ENCODE measurements around the gene MCF2L2. TPM values are rescaled to one million over a fixed set of nuclear protein-coding genes. Genes with fewer than 3 reads are reported as not detected.

MCF2L2 gene
- total RNA-seq, 1 donor from 2014 or later, result 0.62 TPM

DNA sequence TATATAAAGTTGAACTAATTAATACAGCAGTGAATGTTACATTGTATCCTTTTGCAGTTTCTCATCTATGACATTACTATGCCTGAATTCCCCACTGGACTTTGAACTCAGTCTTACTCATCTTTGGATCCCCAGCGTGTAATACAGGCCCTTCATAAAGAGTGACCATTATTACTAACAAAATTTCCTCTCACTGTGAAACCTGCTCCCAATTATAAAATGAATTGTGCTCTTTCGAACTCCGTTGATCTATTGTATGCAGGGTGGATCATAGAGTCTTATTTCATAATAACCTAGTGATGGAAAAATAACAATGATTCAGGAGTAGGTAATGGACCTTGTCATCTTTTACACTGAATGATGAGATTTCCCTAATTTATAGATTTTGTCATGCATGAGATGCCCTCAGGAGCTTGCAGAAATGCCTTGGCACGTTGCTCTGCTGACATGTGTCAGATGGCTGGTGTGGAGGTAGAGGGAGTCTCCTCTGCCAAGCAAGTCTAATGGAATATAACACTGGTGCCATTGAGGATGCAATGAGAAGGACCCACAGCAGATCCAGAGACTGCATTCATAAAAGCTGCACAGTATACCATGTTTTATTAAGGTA is 149.8 kb downstream of the MCF2L2 start:
- DNase-seq (no peak), ATAC-seq (no peak)
- Histone ChIP-seq H3K4me3 (no peak overlapping the region), H3K27ac (no peak overlapping the region), H3K4me1 (peaks cover 18% of the 10 kb centered on the region), H3K27me3 (ENCODE audit: low read depth) (no peaks in the 10 kb centered on the region), H3K36me3 (no peaks in the 10 kb centered on the region), H3K9me3 (no peaks in the 10 kb centered on the region)
- intact Hi-C loops (cut with DNase I), result no loop called here
- TF ChIP-seq CTCF (IDR thresholded peaks at IDR 0.05), result no peak

DNA sequence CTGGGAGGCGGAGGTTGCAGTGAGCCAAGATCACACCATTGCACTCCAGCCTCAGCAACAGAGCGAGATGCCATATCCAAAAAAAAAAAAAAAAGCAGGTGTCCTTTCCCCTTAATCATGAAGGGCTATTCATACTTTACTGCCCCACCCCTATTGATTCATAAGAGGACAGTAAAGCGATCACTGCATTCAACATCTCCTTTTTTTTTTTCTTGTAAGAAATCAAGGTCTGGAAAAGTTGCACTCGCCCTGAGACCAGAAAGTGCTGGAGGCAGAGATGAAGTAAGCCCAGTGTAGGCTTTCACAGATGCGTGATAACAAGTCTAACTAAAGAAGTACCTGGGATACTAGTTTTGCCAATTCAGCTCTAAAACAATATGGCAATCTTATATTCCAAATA is 151.2 kb downstream of the MCF2L2 start:
- ATAC-seq, result no peak
- Histone ChIP-seq H3K27ac (no peak overlapping the region), H3K27me3 (ENCODE audit: low read depth) (no peaks in the 10 kb centered on the region), H3K4me1 (peaks cover 18% of the 10 kb centered on the region), H3K4me3 (no peak overlapping the region), H3K9me3 (no peaks in the 10 kb centered on the region), H3K36me3 (no peaks in the 10 kb centered on the region)
- intact Hi-C loops (cut with DNase I), result no loop called here
- DNase-seq, result no peak
- TF ChIP-seq CTCF (IDR thresholded peaks at IDR 0.05), result no peak

GRCh38 chr3:183275937-183276336 is 152.5 kb downstream of the MCF2L2 start:
- ATAC-seq, result peak in 1 of 2 donors; percentile 40
- TF ChIP-seq CTCF (IDR thresholded peaks at IDR 0.05), result no peak
- H3K4me3 ChIP-seq, result no peak overlapping the region
- intact Hi-C loops (cut with DNase I), result no loop called here
- H3K27me3 ChIP-seq (ENCODE audit: low read depth), result no peaks in the 10 kb centered on the region
- H3K36me3 ChIP-seq, result peaks cover 6% of the 10 kb centered on the region
- no peaks in the 10 kb centered on the region for H3K9me3 ChIP-seq
- DNase-seq, result no peak
- H3K27ac ChIP-seq, result no peak overlapping the region
- H3K4me1 ChIP-seq, result peaks cover 18% of the 10 kb centered on the region

DNA sequence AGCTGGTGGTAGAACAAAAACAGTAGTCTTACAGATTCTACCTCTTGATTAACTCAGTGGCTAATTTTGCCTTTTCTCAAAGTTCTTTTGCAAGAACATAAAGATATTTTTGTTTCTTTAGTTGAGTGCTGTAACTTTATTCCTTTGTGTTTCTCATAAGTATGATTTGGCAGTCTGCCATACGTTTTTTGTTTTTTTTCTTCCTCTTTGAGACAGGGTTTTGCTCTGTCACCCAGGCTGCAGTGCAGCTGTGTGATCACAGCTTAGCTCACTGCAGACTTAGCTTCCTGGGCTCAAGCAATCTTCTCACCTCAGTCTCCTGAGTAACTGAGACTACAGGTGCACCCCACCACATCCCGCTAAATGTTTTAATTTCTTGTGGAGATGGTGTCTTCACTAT is 153.0 kb downstream of the MCF2L2 start:
- no peaks in the 10 kb centered on the region for H3K27me3 ChIP-seq (ENCODE audit: low read depth)
- intact Hi-C loops (cut with DNase I), result no loop called here
- H3K27ac ChIP-seq, result no peak overlapping the region
- ATAC-seq, result peak; percentile 70
- H3K4me3 ChIP-seq, result no peak overlapping the region
- no peak for TF ChIP-seq CTCF (IDR thresholded peaks at IDR 0.05)
- H3K9me3 ChIP-seq, result no peaks in the 10 kb centered on the region
- peaks cover 9% of the 10 kb centered on the region for H3K36me3 ChIP-seq
- no peak for DNase-seq
- H3K4me1 ChIP-seq, result peaks cover 18% of the 10 kb centered on the region

DNA sequence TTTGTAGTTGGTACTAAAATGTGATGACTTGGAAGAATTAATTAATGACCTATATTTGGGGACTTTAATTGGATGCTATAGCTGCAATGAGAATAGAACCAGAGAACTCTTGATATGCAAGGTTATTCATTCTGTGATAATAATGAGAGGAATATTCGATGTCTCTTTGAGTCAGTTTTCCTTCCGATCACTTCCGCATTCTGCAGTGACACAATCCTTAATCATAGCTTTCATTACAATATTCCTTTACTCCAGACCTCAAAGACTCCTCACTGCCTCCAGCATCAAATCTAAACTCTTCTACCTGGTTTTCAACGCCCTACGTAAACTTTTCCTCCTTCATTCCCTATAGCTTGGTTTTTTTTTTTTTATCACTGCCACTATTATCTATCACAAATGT is 153.8 kb downstream of the MCF2L2 start:
- H3K4me3 ChIP-seq, result no peak overlapping the region
- peaks cover 18% of the 10 kb centered on the region for H3K4me1 ChIP-seq
- peaks cover 17% of the 10 kb centered on the region for H3K36me3 ChIP-seq
- ATAC-seq, result no peak
- no peak for TF ChIP-seq CTCF (IDR thresholded peaks at IDR 0.05)
- no peak for DNase-seq
- intact Hi-C loops (cut with DNase I), result no loop called here
- H3K9me3 ChIP-seq, result no peaks in the 10 kb centered on the region
- H3K27ac ChIP-seq, result no peak overlapping the region
- no peaks in the 10 kb centered on the region for H3K27me3 ChIP-seq (ENCODE audit: low read depth)
